GM10266 (cell line): ENCODE measurements around the gene GMDS.

Source experiments
- DNase-seq: peaks from one replicate; pipeline ENCODE4 v3.0.0; 2012; ENCODE audit errors: extremely low spot score
- CTCF ChIP-seq: IDR thresholded peaks from 2 replicates; pipeline ENCODE4 v1.5.1; 2012; ENCODE audit warnings: mild to moderate bottlenecking, low read depth; ENCODE audit not compliant: control insufficient read depth, insufficient read depth; ENCODE audit errors: missing control alignments

Gene GMDS

GRCh38 chr6:1767481-1768246 lies 477.7 kb downstream of the GMDS start:
- DNase-seq = no peak
- no peak for TF ChIP-seq CTCF

- no peak for TF ChIP-seq CTCF
- no peak for DNase-seq
Observed at GRCh38 chr6:1766654-1767053, 478.8 kb downstream of the GMDS start.

GRCh38 chr6:1765160-1765903 lies 480.1 kb downstream of the GMDS start:
- DNase-seq = no peak
- no peak for TF ChIP-seq CTCF

GRCh38 chr6:1764397-1764987 lies 480.9 kb downstream of the GMDS start:
- TF ChIP-seq CTCF = no peak
- no peak for DNase-seq

- DNase-seq = no peak
- no peak for TF ChIP-seq CTCF
Observed at GRCh38 chr6:1763404-1763803, 482.0 kb downstream of the GMDS start.

GRCh38 chr6:1762203-1762602 lies 483.2 kb downstream of the GMDS start:
- no peak for DNase-seq
- no peak for TF ChIP-seq CTCF

- no peak for DNase-seq
Observed at GRCh38 chr6:1761477-1761877, 483.9 kb downstream of the GMDS start.

More at GRCh38 chr6:1761477-1761877, 483.9 kb downstream of the GMDS start:
- TF ChIP-seq CTCF = no peak
